ENCODE measurements around the gene ATP10A. TPM values are rescaled to one million over a fixed set of nuclear protein-coding genes. Genes with fewer than 3 reads are reported as not detected.

ATP10A gene
- total RNA-seq, 1 experiment from 2014 or later, result 0.02 TPM

DNA sequence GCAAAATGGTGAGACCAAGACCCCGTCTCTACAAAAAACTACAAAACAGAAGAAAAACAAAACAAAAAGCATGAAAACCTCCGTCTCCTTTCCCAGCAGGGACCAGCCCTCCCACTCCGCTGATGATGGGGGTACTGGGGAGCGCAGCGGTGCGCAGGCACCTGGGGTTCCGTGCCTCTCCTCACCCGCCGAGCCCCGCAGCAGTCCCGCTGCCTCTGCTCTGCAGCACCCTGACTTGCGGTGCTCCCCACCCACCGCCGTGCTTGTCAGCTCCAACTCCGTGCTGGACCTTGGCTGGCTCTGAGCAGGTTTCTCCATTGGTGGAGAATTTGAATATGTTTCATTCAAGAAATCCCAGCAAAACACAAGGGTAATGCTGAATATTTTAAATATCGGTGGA lies 46.7 kb upstream of the ATP10A start:
- BruUV-seq (replicated peaks), result no TSS peak
- Histone ChIP-seq H3K9me3 (ENCODE audit: control insufficient read depth in 1 of 2, insufficient read depth in 1 of 2, low read depth in 1 of 2, low read length in 2 of 2) (peaks cover 19 to 27% of the 10 kb centered on the region in 2 experiments; a peak in 2 of 4 replicates), H3K27me3 (ENCODE audit: insufficient read depth, low read length) (no peaks in the 10 kb centered on the region), H3K4me1 (ENCODE audit: control insufficient read depth in 1 of 2, insufficient read depth in 2 of 2, low read length in 2 of 2) (no peaks in the 10 kb centered on the region), H3K79me2 (ENCODE audit: insufficient read depth, low read length) (no peaks in the 10 kb centered on the region), H3K36me3 (ENCODE audit: control insufficient read depth in 1 of 2, insufficient read depth in 2 of 2, low read length in 2 of 2) (no peaks in the 10 kb centered on the region), H3K4me2 (ENCODE audit: low read length) (no peak overlapping the region), H3K9ac (ENCODE audit: low read length) (no peak overlapping the region), H4K20me1 (ENCODE audit: insufficient read depth) (no peaks in the 10 kb centered on the region), H3K4me3 (replicated peaks in 1 of 2; ENCODE audit: low read depth in 1 of 2, low read length in 2 of 2) (no peak overlapping the region), H3K27ac (ENCODE audit: low read depth, low read length) (no peak overlapping the region), H2AFZ (ENCODE audit: low read depth, low read length, poor library complexity, severe bottlenecking) (no peak overlapping the region), H3K9me2 (ENCODE audit: insufficient read depth) (no peaks in the 10 kb centered on the region)
- DNase-seq (ENCODE audit: low read depth, low spot score) (no peak), ATAC-seq (no peak)
- intact Hi-C loops (cut with micrococcal nuclease), result no loop called here
- ChIA-PET CTCF (no interaction called here), POLR2A (no interaction called here), RAD21 (ENCODE audit: low non-redundant PET in 1 of 2, low total read pairs in 2 of 2, uncharacterized antibody in 2 of 2, unreplicated experiment in 2 of 2) (no interaction called here)
- TF ChIP-seq FOSL1 (IDR thresholded peaks at IDR 0.05; ENCODE audit: low read depth) (no peak), EGR1 (IDR thresholded peaks at IDR 0.05; ENCODE audit: low read depth) (no peak)

DNA sequence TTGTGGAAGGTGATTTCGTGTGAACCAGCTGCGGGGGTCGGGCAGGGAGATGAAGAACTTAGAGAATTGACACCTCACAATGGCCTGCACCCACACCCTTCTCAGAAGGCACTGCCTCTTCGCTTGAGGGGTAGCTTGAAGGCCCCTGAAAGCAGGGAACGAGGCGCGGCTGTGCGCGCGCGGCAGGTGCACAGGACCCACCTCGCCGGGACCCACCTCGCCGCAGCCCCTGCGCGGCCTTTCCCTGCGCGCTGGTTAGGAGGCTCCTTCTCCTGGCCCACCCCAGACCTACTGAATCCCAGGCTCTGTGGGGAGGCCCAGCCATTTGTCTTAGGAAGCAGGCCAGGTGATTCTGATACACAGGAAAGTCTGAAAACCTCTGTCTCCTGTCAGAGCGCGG lies 46.2 kb upstream of the ATP10A start:
- no peaks in the 10 kb centered on the region for H4K20me1 ChIP-seq (ENCODE audit: insufficient read depth)
- H3K4me1 ChIP-seq (ENCODE audit: control insufficient read depth in 1 of 2, insufficient read depth in 2 of 2, low read length in 2 of 2), result no peaks in the 10 kb centered on the region
- no peaks in the 10 kb centered on the region for H3K36me3 ChIP-seq (ENCODE audit: control insufficient read depth in 1 of 2, insufficient read depth in 2 of 2, low read length in 2 of 2)
- no peak overlapping the region for H3K4me2 ChIP-seq (ENCODE audit: low read length)
- H3K27me3 ChIP-seq (ENCODE audit: insufficient read depth, low read length), result no peaks in the 10 kb centered on the region
- no peak overlapping the region for H2AFZ ChIP-seq (ENCODE audit: low read depth, low read length, poor library complexity, severe bottlenecking)
- POLR2A ChIA-PET, result no interaction called here
- CTCF ChIA-PET, result no interaction called here
- H3K9me2 ChIP-seq (ENCODE audit: insufficient read depth), result no peaks in the 10 kb centered on the region
- peaks cover 19 to 23% of the 10 kb centered on the region in 2 experiments; a peak in 2 of 4 replicates for H3K9me3 ChIP-seq (ENCODE audit: control insufficient read depth in 1 of 2, insufficient read depth in 1 of 2, low read depth in 1 of 2, low read length in 2 of 2)
- no peak for TF ChIP-seq EGR1 (IDR thresholded peaks at IDR 0.05; ENCODE audit: low read depth)
- no peak for TF ChIP-seq FOSL1 (IDR thresholded peaks at IDR 0.05; ENCODE audit: low read depth)
- TF ChIP-seq CBX3 (IDR thresholded peaks at IDR 0.05; ENCODE audit: low read depth), result no peak
- TF ChIP-seq SRF (IDR thresholded peaks at IDR 0.05; ENCODE audit: low read depth), result no peak
- TF ChIP-seq EZH2phosphoT487 (IDR thresholded peaks at IDR 0.05; ENCODE audit: borderline replicate concordance), result no peak
- TF ChIP-seq SIN3A (IDR thresholded peaks at IDR 0.05; ENCODE audit: low read depth), result no peak
- TF ChIP-seq ZNF274 (IDR thresholded peaks at IDR 0.05; ENCODE audit: low read depth, low read length), result no peak
- TF ChIP-seq, protein P1, sequence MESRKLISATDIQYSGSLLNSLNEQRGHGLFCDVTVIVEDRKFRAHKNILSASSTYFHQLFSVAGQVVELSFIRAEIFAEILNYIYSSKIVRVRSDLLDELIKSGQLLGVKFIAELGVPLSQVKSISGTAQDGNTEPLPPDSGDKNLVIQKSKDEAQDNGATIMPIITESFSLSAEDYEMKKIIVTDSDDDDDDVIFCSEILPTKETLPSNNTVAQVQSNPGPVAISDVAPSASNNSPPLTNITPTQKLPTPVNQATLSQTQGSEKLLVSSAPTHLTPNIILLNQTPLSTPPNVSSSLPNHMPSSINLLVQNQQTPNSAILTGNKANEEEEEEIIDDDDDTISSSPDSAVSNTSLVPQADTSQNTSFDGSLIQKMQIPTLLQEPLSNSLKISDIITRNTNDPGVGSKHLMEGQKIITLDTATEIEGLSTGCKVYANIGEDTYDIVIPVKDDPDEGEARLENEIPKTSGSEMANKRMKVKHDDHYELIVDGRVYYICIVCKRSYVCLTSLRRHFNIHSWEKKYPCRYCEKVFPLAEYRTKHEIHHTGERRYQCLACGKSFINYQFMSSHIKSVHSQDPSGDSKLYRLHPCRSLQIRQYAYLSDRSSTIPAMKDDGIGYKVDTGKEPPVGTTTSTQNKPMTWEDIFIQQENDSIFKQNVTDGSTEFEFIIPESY (IDR thresholded peaks at IDR 0.05; ENCODE audit: extremely low read depth, insufficient replicate concordance, low read length), result no peak
- TF ChIP-seq, protein P2, sequence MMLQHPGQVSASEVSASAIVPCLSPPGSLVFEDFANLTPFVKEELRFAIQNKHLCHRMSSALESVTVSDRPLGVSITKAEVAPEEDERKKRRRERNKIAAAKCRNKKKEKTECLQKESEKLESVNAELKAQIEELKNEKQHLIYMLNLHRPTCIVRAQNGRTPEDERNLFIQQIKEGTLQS (IDR thresholded peaks at IDR 0.05), result no peak
- no peak for TF ChIP-seq EZH2 (IDR thresholded peaks at IDR 0.05)
- no peak for TF ChIP-seq RAD21 (IDR thresholded peaks at IDR 0.05; ENCODE audit: low read depth)
- TF ChIP-seq POLR2AphosphoS5 (IDR thresholded peaks at IDR 0.05; ENCODE audit: low read depth, low read length), result no peak
- TF ChIP-seq ZFX (IDR thresholded peaks at IDR 0.05), result no peak
- TF ChIP-seq, protein P3, sequence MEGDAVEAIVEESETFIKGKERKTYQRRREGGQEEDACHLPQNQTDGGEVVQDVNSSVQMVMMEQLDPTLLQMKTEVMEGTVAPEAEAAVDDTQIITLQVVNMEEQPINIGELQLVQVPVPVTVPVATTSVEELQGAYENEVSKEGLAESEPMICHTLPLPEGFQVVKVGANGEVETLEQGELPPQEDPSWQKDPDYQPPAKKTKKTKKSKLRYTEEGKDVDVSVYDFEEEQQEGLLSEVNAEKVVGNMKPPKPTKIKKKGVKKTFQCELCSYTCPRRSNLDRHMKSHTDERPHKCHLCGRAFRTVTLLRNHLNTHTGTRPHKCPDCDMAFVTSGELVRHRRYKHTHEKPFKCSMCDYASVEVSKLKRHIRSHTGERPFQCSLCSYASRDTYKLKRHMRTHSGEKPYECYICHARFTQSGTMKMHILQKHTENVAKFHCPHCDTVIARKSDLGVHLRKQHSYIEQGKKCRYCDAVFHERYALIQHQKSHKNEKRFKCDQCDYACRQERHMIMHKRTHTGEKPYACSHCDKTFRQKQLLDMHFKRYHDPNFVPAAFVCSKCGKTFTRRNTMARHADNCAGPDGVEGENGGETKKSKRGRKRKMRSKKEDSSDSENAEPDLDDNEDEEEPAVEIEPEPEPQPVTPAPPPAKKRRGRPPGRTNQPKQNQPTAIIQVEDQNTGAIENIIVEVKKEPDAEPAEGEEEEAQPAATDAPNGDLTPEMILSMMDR (IDR thresholded peaks at IDR 0.05 in 2 of 3, conservative IDR thresholded peaks at IDR 0.05 in 1 of 3; ENCODE audit: borderline replicate concordance in 1 of 3, insufficient read depth in 1 of 3, low read depth in 2 of 3, low read length in 2 of 3), result no peak
- TF ChIP-seq SP1 (IDR thresholded peaks at IDR 0.05; ENCODE audit: low read depth), result no peak
- no peak for TF ChIP-seq TCF7L2 (IDR thresholded peaks at IDR 0.05; ENCODE audit: borderline replicate concordance, extremely low read depth, insufficient read depth, insufficient read length)
- TF ChIP-seq ELF1 (IDR thresholded peaks at IDR 0.05; ENCODE audit: borderline replicate concordance, low read depth), result no peak
- H3K9ac ChIP-seq (ENCODE audit: low read length), result no peak overlapping the region
- intact Hi-C loops (cut with micrococcal nuclease), result no loop called here
- no peak overlapping the region for H3K27ac ChIP-seq (ENCODE audit: low read depth, low read length)
- no TSS peak for BruUV-seq (replicated peaks)
- ATAC-seq, result no peak
- H3K4me3 ChIP-seq (replicated peaks in 1 of 2; ENCODE audit: low read depth in 1 of 2, low read length in 2 of 2), result no peak overlapping the region
- no peak for DNase-seq (ENCODE audit: low read depth, low spot score)
- no peaks in the 10 kb centered on the region for H3K79me2 ChIP-seq (ENCODE audit: insufficient read depth, low read length)
- RAD21 ChIA-PET (ENCODE audit: low non-redundant PET in 1 of 2, low total read pairs in 2 of 2, uncharacterized antibody in 2 of 2, unreplicated experiment in 2 of 2), result no interaction called here
